Panc1 (cell line): ENCODE results near the gene PSMA2. TPM values are rescaled to one million over a fixed set of nuclear protein-coding genes. Genes with fewer than 3 reads are reported as not detected.

Experiments
- ATAC-seq: fragments of 200-7000 bp; cut with Tn5 transposase; 2 replicates; pipeline ENCODE4 v1.9.1; 2020; ENCODE audit warnings: mild to moderate bottlenecking, moderate library complexity
- BruUV-seq: library from RNA; stranded (reverse); fragments of 400-500 nt; replicated peaks from 2 replicates; lab custom pipeline; 2021; lab: Mats Ljungman, UMichigan
- CTCF ChIA-PET: fragments of 300-600 bp; sonication (Branson Sonifier 250); formaldehyde crosslinking; loops from one replicate; lab custom pipeline; 2022; ENCODE audit warnings: antibody characterized with exemption; lab: Charles Lee
- POLR2A ChIA-PET: fragments of 300-600 bp; sonication (Branson Sonifier 250); formaldehyde crosslinking; loops from one replicate; lab custom pipeline; 2022; ENCODE audit warnings: antibody characterized with exemption; lab: Charles Lee
- DNase-seq: peaks from one replicate; pipeline ENCODE4 v3.0.0-alpha.2; 2010; ENCODE audit warnings: low read depth, low spot score
- H3K27ac ChIP-seq: 2 replicates; pipeline ENCODE4 v1.5.1; 2011; ENCODE audit warnings: mild to moderate bottlenecking, low read length, inconsistent platforms
- H3K27me3 ChIP-seq: fragments of 200-500 bp; sonication (Bioruptor generic); 2 replicates; pipeline ENCODE4 v1.6.0; 2014; ENCODE audit warnings: low read length, inconsistent platforms; ENCODE audit not compliant: control insufficient read depth, insufficient read depth
- H3K36me3 ChIP-seq: fragments of 200-500 bp; sonication (Bioruptor generic); 2 replicates; pipeline ENCODE4 v1.5.1; 2014; ENCODE audit warnings: inconsistent platforms, mild to moderate bottlenecking, low read length, moderate library complexity; ENCODE audit not compliant: control insufficient read depth, insufficient read depth
- H3K4me1 ChIP-seq: 2 replicates; pipeline ENCODE4 v1.5.1; 2011; ENCODE audit warnings: inconsistent platforms, mild to moderate bottlenecking, low read length, moderate library complexity; ENCODE audit not compliant: control insufficient read depth, insufficient read depth
- H3K4me3 ChIP-seq, 2 experiments: 2 replicates each; pipeline ENCODE4 v1.5.1; 2011 to 2012; ENCODE audit warnings: low read depth in 2 of 2, low read length in 2 of 2, mild to moderate bottlenecking in 2 of 2, inconsistent platforms in 1 of 2, moderate library complexity in 1 of 2
- H3K9me3 ChIP-seq: fragments of 200-500 bp; sonication (Bioruptor generic); 2 replicates; pipeline ENCODE4 v1.5.1; 2014; ENCODE audit warnings: low read depth, mild to moderate bottlenecking, inconsistent platforms, low read length, moderate library complexity; ENCODE audit not compliant: control insufficient read depth, insufficient read depth
- POLR2AphosphoS5 ChIP-seq: IDR thresholded peaks from 2 replicates; pipeline ENCODE4 v1.6.1; 2012; ENCODE audit warnings: mild to moderate bottlenecking, low read depth, low read length, moderate library complexity
- SIN3A ChIP-seq: IDR thresholded peaks from 2 replicates; pipeline ENCODE4 v1.6.1; 2012; ENCODE audit warnings: low read depth, mild to moderate bottlenecking, low read length, moderate library complexity, borderline replicate concordance; ENCODE audit not compliant: insufficient read depth
- TCF7L2 ChIP-seq: IDR thresholded peaks from 2 replicates; pipeline ENCODE4 v1.6.1; 2011; ENCODE audit warnings: mild to moderate bottlenecking, low read depth, low read length, inconsistent platforms
- in situ Hi-C: cut with HindIII; loops from 2 replicates; pipeline ENCODE4 v1.10.0; 2016; ENCODE audit warnings: low sequenced_read_pairs, low pct_unique_long_range_greater_than_20kb
- intact Hi-C: fragments of 100-400 bp; cut with micrococcal nuclease; formaldehyde crosslinking; loops from one replicate; pipeline ENCODE4 v1.10.0; 2022; ENCODE audit not compliant: unreplicated experiment
- total RNA-seq: library from RNA; stranded (reverse); gene quantifications from one replicate; pipeline ENCODE4 v1.2.1, GENCODE V29; 2021; ENCODE audit not compliant: unreplicated experiment
- TF ChIP-seq, protein P1 (sequence below): fragments of 450-650 bp; IDR thresholded peaks from 2 replicates; pipeline ENCODE4 v1.5.1; 2017; ENCODE audit warnings: mild to moderate bottlenecking
- TF ChIP-seq, protein P2 (sequence below), 2 experiments: IDR thresholded peaks; 2 replicates each; pipeline ENCODE4 v1.6.1; 2011 to 2012; ENCODE audit warnings: low read depth in 2 of 2, control low read depth in 1 of 2, low read length in 1 of 2, mild to moderate bottlenecking in 1 of 2, moderate library complexity in 1 of 2; ENCODE audit not compliant: insufficient read depth in 1 of 2

PSMA2 gene
- total RNA-seq, 1 experiment from 2014 or later: 180 TPM

DNA sequence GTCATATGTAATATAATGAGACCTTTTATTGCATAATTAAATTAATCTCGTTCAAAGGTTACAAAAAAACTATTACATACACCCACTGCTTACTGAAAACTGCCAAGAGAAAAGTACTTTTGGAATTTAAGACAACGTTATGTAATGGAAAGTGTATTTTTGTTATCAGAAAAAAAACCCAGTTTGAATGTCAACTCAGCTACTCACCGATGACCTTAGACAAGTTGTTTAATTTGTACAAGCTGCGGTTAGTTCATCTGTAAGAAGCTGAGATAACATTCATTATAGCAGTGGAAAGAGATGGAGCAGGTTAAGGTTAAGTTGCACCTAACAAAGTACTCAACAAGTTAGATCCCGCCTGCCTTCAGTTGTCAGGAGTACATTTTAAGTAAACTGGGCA lies 1.1 kb downstream of the PSMA2 start:
- Histone ChIP-seq H3K36me3 (peaks cover 35% of the 10 kb centered on the region), H3K27ac (peak overlapping the region; percentile 97), H3K4me3 (peak overlapping the region; percentile 94 to 95), H3K27me3 (no peaks in the 10 kb centered on the region), H3K4me1 (peaks cover 27% of the 10 kb centered on the region), H3K9me3 (no peaks in the 10 kb centered on the region)
- DNase-seq: no peak
- intact Hi-C loops (no loop called here), in situ Hi-C loops (no loop called here)
- ATAC-seq: no peak
- CTCF ChIA-PET: interaction anchor here (1.1 kb wide), 1 partner anchor 988 kb away, joined by 3 read pairs; no protein-coding TSS in a partner anchor
- BruUV-seq: no TSS peak
- TF ChIP-seq SIN3A (no peak), TCF7L2 (no peak), POLR2AphosphoS5 (no peak)
- TF ChIP-seq, protein P1, sequence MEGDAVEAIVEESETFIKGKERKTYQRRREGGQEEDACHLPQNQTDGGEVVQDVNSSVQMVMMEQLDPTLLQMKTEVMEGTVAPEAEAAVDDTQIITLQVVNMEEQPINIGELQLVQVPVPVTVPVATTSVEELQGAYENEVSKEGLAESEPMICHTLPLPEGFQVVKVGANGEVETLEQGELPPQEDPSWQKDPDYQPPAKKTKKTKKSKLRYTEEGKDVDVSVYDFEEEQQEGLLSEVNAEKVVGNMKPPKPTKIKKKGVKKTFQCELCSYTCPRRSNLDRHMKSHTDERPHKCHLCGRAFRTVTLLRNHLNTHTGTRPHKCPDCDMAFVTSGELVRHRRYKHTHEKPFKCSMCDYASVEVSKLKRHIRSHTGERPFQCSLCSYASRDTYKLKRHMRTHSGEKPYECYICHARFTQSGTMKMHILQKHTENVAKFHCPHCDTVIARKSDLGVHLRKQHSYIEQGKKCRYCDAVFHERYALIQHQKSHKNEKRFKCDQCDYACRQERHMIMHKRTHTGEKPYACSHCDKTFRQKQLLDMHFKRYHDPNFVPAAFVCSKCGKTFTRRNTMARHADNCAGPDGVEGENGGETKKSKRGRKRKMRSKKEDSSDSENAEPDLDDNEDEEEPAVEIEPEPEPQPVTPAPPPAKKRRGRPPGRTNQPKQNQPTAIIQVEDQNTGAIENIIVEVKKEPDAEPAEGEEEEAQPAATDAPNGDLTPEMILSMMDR: no peak
- TF ChIP-seq, protein P2, sequence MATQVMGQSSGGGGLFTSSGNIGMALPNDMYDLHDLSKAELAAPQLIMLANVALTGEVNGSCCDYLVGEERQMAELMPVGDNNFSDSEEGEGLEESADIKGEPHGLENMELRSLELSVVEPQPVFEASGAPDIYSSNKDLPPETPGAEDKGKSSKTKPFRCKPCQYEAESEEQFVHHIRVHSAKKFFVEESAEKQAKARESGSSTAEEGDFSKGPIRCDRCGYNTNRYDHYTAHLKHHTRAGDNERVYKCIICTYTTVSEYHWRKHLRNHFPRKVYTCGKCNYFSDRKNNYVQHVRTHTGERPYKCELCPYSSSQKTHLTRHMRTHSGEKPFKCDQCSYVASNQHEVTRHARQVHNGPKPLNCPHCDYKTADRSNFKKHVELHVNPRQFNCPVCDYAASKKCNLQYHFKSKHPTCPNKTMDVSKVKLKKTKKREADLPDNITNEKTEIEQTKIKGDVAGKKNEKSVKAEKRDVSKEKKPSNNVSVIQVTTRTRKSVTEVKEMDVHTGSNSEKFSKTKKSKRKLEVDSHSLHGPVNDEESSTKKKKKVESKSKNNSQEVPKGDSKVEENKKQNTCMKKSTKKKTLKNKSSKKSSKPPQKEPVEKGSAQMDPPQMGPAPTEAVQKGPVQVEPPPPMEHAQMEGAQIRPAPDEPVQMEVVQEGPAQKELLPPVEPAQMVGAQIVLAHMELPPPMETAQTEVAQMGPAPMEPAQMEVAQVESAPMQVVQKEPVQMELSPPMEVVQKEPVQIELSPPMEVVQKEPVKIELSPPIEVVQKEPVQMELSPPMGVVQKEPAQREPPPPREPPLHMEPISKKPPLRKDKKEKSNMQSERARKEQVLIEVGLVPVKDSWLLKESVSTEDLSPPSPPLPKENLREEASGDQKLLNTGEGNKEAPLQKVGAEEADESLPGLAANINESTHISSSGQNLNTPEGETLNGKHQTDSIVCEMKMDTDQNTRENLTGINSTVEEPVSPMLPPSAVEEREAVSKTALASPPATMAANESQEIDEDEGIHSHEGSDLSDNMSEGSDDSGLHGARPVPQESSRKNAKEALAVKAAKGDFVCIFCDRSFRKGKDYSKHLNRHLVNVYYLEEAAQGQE (IDR thresholded peaks at IDR 0.05; ENCODE audit: insufficient read depth in 1 of 2, low read depth in 2 of 2, low read length in 1 of 2): no peak
- POLR2A ChIA-PET: interaction anchor here (0.6 kb wide), 1 partner anchor 534 kb away, joined by 4 read pairs; no protein-coding TSS in a partner anchor

DNA sequence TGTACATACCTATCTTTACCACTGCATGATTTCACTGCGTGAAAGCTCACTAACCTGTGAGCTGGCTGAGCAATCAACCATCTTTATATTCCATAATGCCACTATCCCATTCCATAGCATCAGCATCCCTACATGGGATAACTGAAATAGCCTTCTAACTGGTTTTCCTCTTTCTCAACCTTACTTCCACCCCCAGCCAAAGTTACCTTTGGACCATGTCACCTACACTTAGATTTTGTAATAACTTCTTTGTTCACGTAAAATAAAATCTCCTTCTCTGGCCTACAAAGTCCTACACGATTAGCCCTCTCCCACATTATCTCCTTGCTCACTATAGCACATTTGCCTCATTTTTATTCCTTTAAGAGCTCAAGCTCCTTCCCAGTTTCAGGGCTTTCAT lies 2.5 kb downstream of the PSMA2 start:
- no peak overlapping the region for H3K4me3 ChIP-seq
- H3K27me3 ChIP-seq: no peaks in the 10 kb centered on the region
- H3K36me3 ChIP-seq: peaks cover 26% of the 10 kb centered on the region
- ATAC-seq (no peak), DNase-seq (no peak)
- no TSS peak for BruUV-seq
- intact Hi-C loops: no loop called here
- H3K27ac ChIP-seq: no peak overlapping the region
- POLR2A ChIA-PET: interaction anchor here (0.6 kb wide), 2 partner anchors 329 to 800 kb away, joined by 5 to 9 read pairs; partner anchors contain the start of gene COA1
- no peaks in the 10 kb centered on the region for H3K9me3 ChIP-seq
- in situ Hi-C loops: no loop called here
- CTCF ChIA-PET: interaction anchor here (0.7 to 1.0 kb wide), 3 partner anchors 11 to 332 kb away, joined by 3 to 4 read pairs (median 3); no protein-coding TSS in a partner anchor
- H3K4me1 ChIP-seq: peaks cover 27% of the 10 kb centered on the region
- TF ChIP-seq, protein P2 (IDR thresholded peaks at IDR 0.05; ENCODE audit: insufficient read depth in 1 of 2, low read depth in 2 of 2, low read length in 1 of 2): no peak
- TF ChIP-seq TCF7L2 (no peak), POLR2AphosphoS5 (no peak), SIN3A (no peak)
- TF ChIP-seq, protein P1: no peak
